ENCODE data around the gene FBN2. TPM values are rescaled to one million over a fixed set of nuclear protein-coding genes. Genes with fewer than 3 reads are reported as not detected.

Gene FBN2
- total RNA-seq, 4 donors from 2014 or later = 0.24 to 1.3 (median 0.89) TPM

DNA sequence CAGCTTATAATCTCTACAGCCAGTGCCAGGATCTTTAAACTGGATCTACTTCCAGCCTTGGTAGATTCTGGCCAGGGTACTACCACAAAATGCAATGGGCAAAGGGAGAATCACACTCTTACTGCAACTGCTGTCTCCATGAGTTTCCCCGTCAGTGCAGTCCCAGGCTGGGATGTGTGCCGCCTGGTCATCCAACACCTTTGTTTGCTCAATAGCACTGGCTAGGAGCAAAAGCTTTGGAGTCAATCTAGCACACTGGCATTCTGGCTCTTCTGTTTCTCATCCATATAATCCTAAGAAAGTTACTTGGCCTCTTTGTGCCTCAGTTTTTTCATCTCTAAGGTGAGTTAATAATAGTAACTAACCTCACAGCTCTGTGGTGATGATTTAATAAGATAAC, 96.9 kb downstream of the FBN2 start:
- 100% methylated on average over 2 of the region's 2 CpGs for WGBS
- DNase-seq (ENCODE audit: low spot score in 2 of 2) = no peak
- no peaks in the 10 kb centered on the region for H3K9me3 ChIP-seq
- TF ChIP-seq, protein P1, sequence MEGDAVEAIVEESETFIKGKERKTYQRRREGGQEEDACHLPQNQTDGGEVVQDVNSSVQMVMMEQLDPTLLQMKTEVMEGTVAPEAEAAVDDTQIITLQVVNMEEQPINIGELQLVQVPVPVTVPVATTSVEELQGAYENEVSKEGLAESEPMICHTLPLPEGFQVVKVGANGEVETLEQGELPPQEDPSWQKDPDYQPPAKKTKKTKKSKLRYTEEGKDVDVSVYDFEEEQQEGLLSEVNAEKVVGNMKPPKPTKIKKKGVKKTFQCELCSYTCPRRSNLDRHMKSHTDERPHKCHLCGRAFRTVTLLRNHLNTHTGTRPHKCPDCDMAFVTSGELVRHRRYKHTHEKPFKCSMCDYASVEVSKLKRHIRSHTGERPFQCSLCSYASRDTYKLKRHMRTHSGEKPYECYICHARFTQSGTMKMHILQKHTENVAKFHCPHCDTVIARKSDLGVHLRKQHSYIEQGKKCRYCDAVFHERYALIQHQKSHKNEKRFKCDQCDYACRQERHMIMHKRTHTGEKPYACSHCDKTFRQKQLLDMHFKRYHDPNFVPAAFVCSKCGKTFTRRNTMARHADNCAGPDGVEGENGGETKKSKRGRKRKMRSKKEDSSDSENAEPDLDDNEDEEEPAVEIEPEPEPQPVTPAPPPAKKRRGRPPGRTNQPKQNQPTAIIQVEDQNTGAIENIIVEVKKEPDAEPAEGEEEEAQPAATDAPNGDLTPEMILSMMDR (IDR thresholded peaks at IDR 0.05) = no peak
- TF ChIP-seq POLR2AphosphoS5 (IDR thresholded peaks at IDR 0.05) (no peak), POLR2A (IDR thresholded peaks at IDR 0.05) (no peak), EP300 (IDR thresholded peaks at IDR 0.05) (no peak)
- H3K4me3 ChIP-seq = no peak overlapping the region
- H3K36me3 ChIP-seq = no peaks in the 10 kb centered on the region
- H3K27ac ChIP-seq = no peak overlapping the region
- no peaks in the 10 kb centered on the region for H3K27me3 ChIP-seq
- no peaks in the 10 kb centered on the region for H3K4me1 ChIP-seq

DNA sequence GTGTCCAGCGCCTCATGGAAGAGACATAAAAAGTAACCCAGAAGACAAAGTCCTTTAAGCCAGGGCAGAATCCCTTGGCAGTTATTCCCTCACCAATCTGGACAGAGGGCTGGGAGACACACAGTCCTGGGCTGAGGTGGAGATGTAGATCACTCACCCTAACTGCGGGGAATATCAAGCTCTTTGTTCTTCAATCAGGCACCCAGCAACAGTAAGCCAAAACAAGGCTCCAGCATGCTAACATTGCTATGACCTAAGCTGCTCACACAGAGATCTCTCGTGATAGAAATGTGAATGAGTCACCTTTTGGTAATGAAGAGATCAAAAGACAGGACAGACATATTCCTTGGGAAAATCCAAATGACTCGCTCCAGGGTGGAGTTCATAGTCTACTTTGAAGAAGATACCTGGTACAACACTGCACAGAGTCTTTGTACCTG, 101.3 kb downstream of the FBN2 start:
- no peak overlapping the region for H3K27ac ChIP-seq
- DNase-seq (ENCODE audit: low spot score in 2 of 2) = no peak
- H3K27me3 ChIP-seq = no peaks in the 10 kb centered on the region
- H3K36me3 ChIP-seq = no peaks in the 10 kb centered on the region
- 69% methylated on average over 4 of the region's 4 CpGs for WGBS
- H3K4me3 ChIP-seq = no peak overlapping the region
- TF ChIP-seq POLR2AphosphoS5 (IDR thresholded peaks at IDR 0.05) (no peak), POLR2A (IDR thresholded peaks at IDR 0.05) (no peak), EP300 (IDR thresholded peaks at IDR 0.05) (no peak)
- TF ChIP-seq, protein P1 (IDR thresholded peaks at IDR 0.05) = no peak
- no peaks in the 10 kb centered on the region for H3K4me1 ChIP-seq
- no peaks in the 10 kb centered on the region for H3K9me3 ChIP-seq

DNA sequence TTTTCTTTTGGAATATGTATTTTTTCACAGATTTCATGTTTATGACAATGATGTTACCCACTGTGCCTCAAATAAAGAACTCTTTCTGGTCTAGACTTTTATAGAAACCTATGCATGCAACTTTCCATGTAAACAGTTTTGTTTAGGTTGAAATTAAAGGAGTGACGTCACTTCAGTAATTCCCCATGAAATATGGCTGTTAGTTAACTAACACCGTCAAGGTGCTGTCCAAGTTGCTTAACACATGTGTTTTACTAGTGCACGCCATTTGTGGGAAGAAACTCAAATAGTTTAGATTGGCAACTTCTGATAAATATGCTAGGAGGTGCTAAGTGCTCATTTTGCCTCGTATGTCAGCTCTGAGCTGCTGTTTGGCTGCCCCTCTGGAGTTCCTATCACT, 102.2 kb downstream of the FBN2 start:
- 73% methylated on average over 4 of the region's 4 CpGs for WGBS
- Histone ChIP-seq H3K4me3 (no peak overlapping the region), H3K27me3 (no peaks in the 10 kb centered on the region), H3K36me3 (no peaks in the 10 kb centered on the region), H3K27ac (no peak overlapping the region), H3K9me3 (no peaks in the 10 kb centered on the region), H3K4me1 (no peaks in the 10 kb centered on the region)
- DNase-seq (ENCODE audit: low spot score in 2 of 2) = no peak
- TF ChIP-seq POLR2A (IDR thresholded peaks at IDR 0.05) (no peak), POLR2AphosphoS5 (IDR thresholded peaks at IDR 0.05) (no peak), EP300 (IDR thresholded peaks at IDR 0.05) (no peak)
- TF ChIP-seq, protein P1 (IDR thresholded peaks at IDR 0.05) = no peak

DNA sequence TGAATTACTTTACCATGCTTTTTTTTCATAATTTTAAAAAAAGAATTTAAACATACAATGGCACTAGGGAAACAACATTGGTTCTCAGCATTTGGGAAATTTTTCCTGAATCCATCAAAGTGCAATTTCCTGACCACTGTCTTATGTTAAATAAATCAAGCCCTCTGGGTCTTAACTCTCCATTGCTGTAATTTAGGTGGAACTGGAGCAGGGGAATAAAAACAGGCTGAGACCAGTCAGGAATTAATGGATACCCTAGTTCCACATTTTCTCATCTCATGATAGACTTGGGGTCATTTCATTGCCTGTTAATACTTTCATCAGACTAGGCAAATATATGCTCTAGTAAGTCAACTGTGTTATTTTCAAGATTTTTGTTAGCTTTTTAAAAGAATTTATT, 103.1 kb downstream of the FBN2 start:
- H3K27me3 ChIP-seq = no peaks in the 10 kb centered on the region
- H3K4me3 ChIP-seq = no peak overlapping the region
- no peak overlapping the region for H3K27ac ChIP-seq
- no peak for TF ChIP-seq POLR2AphosphoS5 (IDR thresholded peaks at IDR 0.05)
- no peak for TF ChIP-seq POLR2A (IDR thresholded peaks at IDR 0.05)
- TF ChIP-seq EP300 (IDR thresholded peaks at IDR 0.05) = no peak
- TF ChIP-seq, protein P1 (IDR thresholded peaks at IDR 0.05) = no peak
- H3K9me3 ChIP-seq = no peaks in the 10 kb centered on the region
- no peak for DNase-seq (ENCODE audit: low spot score in 2 of 2)
- H3K4me1 ChIP-seq = no peaks in the 10 kb centered on the region
- no peaks in the 10 kb centered on the region for H3K36me3 ChIP-seq

DNA sequence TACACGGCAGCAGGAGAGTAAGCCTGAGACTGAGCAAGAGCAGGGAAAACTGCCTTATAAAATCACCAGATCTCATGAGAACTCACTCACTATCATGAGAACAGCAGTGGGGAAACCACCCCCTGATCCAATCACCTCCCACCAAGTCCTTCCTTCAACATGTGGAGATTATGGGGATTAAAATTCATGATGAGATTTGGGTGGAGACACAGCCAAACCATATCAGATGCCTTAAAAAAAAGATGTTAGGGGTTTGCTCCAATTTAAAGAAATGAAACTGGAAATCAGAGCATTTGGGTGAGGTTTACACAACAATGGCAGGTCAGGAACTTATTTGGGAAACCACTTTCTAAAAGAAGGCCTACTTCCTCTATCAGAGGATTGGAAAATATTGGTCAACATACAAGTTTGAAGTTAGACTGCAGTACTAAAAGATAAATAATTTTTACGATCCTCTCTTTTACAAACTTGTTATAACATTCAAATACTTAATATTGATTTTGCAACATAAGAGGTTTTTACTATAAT, 105.1 kb downstream of the FBN2 start:
- 91% methylated on average over 2 of the region's 2 CpGs for WGBS
- no peak overlapping the region for H3K4me3 ChIP-seq
- no peak for TF ChIP-seq EP300 (IDR thresholded peaks at IDR 0.05)
- TF ChIP-seq POLR2A (IDR thresholded peaks at IDR 0.05) = no peak
- TF ChIP-seq, protein P1 (IDR thresholded peaks at IDR 0.05) = no peak
- no peak for TF ChIP-seq POLR2AphosphoS5 (IDR thresholded peaks at IDR 0.05)
- H3K27me3 ChIP-seq = no peaks in the 10 kb centered on the region
- no peaks in the 10 kb centered on the region for H3K9me3 ChIP-seq
- no peak for DNase-seq (ENCODE audit: low spot score in 2 of 2)
- no peaks in the 10 kb centered on the region for H3K36me3 ChIP-seq
- no peak overlapping the region for H3K27ac ChIP-seq
- H3K4me1 ChIP-seq = no peaks in the 10 kb centered on the region
